ENCODE data around the gene ARHGEF19. TPM values are rescaled to one million over a fixed set of nuclear protein-coding genes. Genes with fewer than 3 reads are reported as not detected.

The ARHGEF19 gene
- total and polyA plus RNA-seq, 2 of the 13 experiments (the other 11 are each of a cell fraction or from before 2014, with no cell fraction given): 1.7 to 1.8 TPM

GRCh38 chr1:16178596-16179497 lies 33.6 kb downstream of the ARHGEF19 start (continued):
- peak; percentile 76 for TF ChIP-seq ZNF781 (CRISPR knock-in tag; IDR thresholded peaks at IDR 0.05; ENCODE audit: borderline replicate concordance, not compliant biosample characterization)
- TF ChIP-seq CEBPG (CRISPR knock-in tag; IDR thresholded peaks at IDR 0.05): peak; percentile 31; the same call in 1 of the 2 replicates
- TF ChIP-seq FOXM1 (CRISPR knock-in tag; IDR thresholded peaks at IDR 0.05): no peak
- no peak; the same call in 1 of the 2 replicates for TF ChIP-seq ZMYM2 (CRISPR knock-in tag; IDR thresholded peaks at IDR 0.05)
- no peak for TF ChIP-seq CCDC6 (CRISPR knock-in tag; IDR thresholded peaks at IDR 0.05)
- no peak for TF ChIP-seq ZNF326 (CRISPR knock-in tag; IDR thresholded peaks at IDR 0.05; ENCODE audit: borderline replicate concordance)
- no peak for TF ChIP-seq ZBTB4 (CRISPR knock-in tag; IDR thresholded peaks at IDR 0.05; ENCODE audit: borderline replicate concordance)
- no peak for TF ChIP-seq PRDM10 (CRISPR knock-in tag; IDR thresholded peaks at IDR 0.05; ENCODE audit: low read depth)
- TF ChIP-seq HNF1B (CRISPR knock-in tag; IDR thresholded peaks at IDR 0.05): peak; percentile 74
- TF ChIP-seq ZNF776 (CRISPR knock-in tag; IDR thresholded peaks at IDR 0.05): no peak
- TF ChIP-seq NFIC (IDR thresholded peaks at IDR 0.05; ENCODE audit: low read length): peak; percentile 77
- no peak for TF ChIP-seq ZNF275 (CRISPR knock-in tag; IDR thresholded peaks at IDR 0.05; ENCODE audit: borderline replicate concordance)
- no peak for TF ChIP-seq PBX2 (CRISPR knock-in tag; IDR thresholded peaks at IDR 0.05)
- peak; percentile 67 for TF ChIP-seq ZEB1 (IDR thresholded peaks at IDR 0.05; ENCODE audit: insufficient replicate concordance, low read depth)
- TF ChIP-seq RAD21 (CRISPR knock-in tag; IDR thresholded peaks at IDR 0.05): no peak
- peak; percentile 36; the same call in 1 of the 2 replicates for TF ChIP-seq CREB1 (IDR thresholded peaks at IDR 0.05)
- TF ChIP-seq CREB1 (CRISPR knock-in tag; IDR thresholded peaks at IDR 0.05): peak; percentile 85

Data from HepG2 (cell line).